ENCODE results near the gene SS18. TPM values are rescaled to one million over a fixed set of nuclear protein-coding genes. Genes with fewer than 3 reads are reported as not detected.
"Not testable (repeated sequence)": the region's sequence is repeated elsewhere in the genome, so short reads cannot be mapped to it uniquely, and the experiment has no call there.

Gene SS18
- total RNA-seq, 1 donor from 2014 or later: 88.9 TPM

DNA sequence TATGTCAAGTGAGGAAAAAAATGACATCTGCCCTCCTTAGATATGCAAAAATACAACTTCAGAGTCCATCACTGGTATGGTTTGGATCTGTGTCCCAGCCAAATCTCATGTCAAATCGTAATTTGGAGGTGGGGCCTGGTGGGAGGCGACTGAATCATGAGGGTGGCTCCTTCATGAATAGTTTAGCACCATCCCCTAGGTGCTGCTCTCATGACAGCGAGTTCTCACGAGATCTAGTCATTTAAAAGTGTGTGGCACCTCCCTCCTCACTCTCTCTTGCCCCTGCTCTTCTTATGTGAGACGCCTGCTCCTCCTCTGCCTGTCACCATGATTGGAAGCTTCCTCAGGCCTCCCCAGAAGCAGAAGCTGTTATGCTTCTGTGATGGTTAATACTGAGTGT, 37.4 kb upstream of the SS18 start:
- Mint-ChIP-seq H3K4me3 (ENCODE audit: unreplicated experiment) (no peak overlapping the region), H3K4me1 (ENCODE audit: low read depth, unreplicated experiment) (no peaks in the 10 kb centered on the region), H3K27me3 (ENCODE audit: unreplicated experiment) (peaks cover 1% of the 10 kb centered on the region), H3K36me3 (ENCODE audit: unreplicated experiment) (peaks cover 4% of the 10 kb centered on the region), H3K27ac (ENCODE audit: unreplicated experiment) (no peak overlapping the region), H3K9me3 (ENCODE audit: unreplicated experiment) (no peaks in the 10 kb centered on the region)
- no peak for DNase-seq
- TF ChIP-seq, protein P1, sequence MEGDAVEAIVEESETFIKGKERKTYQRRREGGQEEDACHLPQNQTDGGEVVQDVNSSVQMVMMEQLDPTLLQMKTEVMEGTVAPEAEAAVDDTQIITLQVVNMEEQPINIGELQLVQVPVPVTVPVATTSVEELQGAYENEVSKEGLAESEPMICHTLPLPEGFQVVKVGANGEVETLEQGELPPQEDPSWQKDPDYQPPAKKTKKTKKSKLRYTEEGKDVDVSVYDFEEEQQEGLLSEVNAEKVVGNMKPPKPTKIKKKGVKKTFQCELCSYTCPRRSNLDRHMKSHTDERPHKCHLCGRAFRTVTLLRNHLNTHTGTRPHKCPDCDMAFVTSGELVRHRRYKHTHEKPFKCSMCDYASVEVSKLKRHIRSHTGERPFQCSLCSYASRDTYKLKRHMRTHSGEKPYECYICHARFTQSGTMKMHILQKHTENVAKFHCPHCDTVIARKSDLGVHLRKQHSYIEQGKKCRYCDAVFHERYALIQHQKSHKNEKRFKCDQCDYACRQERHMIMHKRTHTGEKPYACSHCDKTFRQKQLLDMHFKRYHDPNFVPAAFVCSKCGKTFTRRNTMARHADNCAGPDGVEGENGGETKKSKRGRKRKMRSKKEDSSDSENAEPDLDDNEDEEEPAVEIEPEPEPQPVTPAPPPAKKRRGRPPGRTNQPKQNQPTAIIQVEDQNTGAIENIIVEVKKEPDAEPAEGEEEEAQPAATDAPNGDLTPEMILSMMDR (IDR thresholded peaks at IDR 0.05; ENCODE audit: partially characterized antibody, unreplicated experiment): no peak

DNA sequence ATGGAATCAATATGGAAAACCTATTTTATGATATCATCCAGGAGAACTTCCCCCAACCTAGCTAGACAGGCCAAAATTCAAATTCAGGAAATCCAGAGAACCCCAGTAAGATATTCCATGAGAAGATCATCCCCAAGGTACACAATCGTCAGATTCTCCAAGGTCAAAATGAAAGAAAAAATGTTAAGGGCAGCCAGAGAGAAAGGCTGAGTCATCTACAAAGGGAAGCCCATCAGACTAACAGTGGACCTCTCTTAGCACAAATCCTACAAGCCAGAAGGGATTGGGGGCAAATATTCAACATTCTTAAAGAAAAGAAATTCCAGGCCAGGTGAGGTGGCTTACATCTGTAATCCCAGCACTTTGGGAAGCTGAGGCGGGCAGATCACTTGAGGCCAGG, 31.6 kb upstream of the SS18 start:
- H3K9me3 Mint-ChIP-seq (ENCODE audit: unreplicated experiment); H3K27ac Mint-ChIP-seq (ENCODE audit: unreplicated experiment); H3K27me3 Mint-ChIP-seq (ENCODE audit: unreplicated experiment); H3K4me3 Mint-ChIP-seq (ENCODE audit: unreplicated experiment); H3K4me1 Mint-ChIP-seq (ENCODE audit: low read depth, unreplicated experiment); DNase-seq: not testable (repeated sequence)
- peaks cover 13% of the 10 kb centered on the region for H3K36me3 Mint-ChIP-seq (ENCODE audit: unreplicated experiment)

DNA sequence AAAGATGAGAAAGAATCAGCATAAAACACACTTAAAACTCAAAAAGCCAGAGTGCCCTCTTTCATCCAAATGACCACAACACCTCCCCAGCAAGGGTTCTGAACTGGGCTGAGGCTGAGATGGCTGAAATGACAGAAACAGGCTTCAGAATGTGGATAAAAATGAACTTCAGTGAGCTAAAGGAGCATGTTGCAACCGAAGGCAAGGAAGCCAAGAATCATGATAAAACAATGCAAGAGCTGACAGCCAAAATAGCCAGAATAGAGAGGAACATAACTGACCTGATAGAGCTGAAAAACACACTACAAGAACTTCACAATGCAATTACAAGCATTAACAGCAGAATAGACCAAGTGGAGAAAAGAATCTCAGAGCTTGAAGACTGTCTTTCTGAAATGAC, 31.1 kb upstream of the SS18 start:
- Mint-ChIP-seq H3K27me3 (ENCODE audit: unreplicated experiment) (peaks cover 1% of the 10 kb centered on the region), H3K4me1 (ENCODE audit: low read depth, unreplicated experiment) (no peaks in the 10 kb centered on the region), H3K36me3 (ENCODE audit: unreplicated experiment) (peaks cover 13% of the 10 kb centered on the region), H3K9me3 (ENCODE audit: unreplicated experiment) (no peaks in the 10 kb centered on the region), H3K4me3 (ENCODE audit: unreplicated experiment) (no peak overlapping the region), H3K27ac (ENCODE audit: unreplicated experiment) (no peak overlapping the region)
- no peak for DNase-seq
- TF ChIP-seq, protein P1 (IDR thresholded peaks at IDR 0.05; ENCODE audit: partially characterized antibody, unreplicated experiment): no peak

DNA sequence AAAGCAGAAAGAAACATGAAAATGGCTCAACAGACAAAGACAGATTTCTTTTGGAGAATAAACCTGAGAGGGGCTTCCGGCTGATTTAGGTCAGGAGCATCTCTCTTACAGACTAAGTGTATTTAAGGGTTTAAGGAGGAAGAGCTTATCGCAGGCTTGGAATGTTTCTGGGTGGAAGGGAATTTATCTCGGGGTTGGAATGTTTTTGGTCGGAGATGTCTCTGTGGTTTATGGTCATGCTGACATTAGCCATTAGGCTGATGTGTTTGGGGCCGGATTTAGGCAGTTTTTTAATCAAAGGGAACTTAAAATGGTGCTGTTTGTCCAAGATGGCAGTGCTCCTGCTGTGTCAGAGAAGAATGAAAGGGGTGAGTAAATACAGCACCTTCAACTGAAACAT, 28.8 kb upstream of the SS18 start:
- H3K27ac Mint-ChIP-seq (ENCODE audit: unreplicated experiment): no peak overlapping the region
- TF ChIP-seq, protein P1 (IDR thresholded peaks at IDR 0.05; ENCODE audit: partially characterized antibody, unreplicated experiment): no peak
- no peak overlapping the region for H3K4me3 Mint-ChIP-seq (ENCODE audit: unreplicated experiment)
- peaks cover 13% of the 10 kb centered on the region for H3K36me3 Mint-ChIP-seq (ENCODE audit: unreplicated experiment)
- H3K9me3 Mint-ChIP-seq (ENCODE audit: unreplicated experiment): no peaks in the 10 kb centered on the region
- no peak for DNase-seq
- no peaks in the 10 kb centered on the region for H3K27me3 Mint-ChIP-seq (ENCODE audit: unreplicated experiment)
- H3K4me1 Mint-ChIP-seq (ENCODE audit: low read depth, unreplicated experiment): no peaks in the 10 kb centered on the region

DNA sequence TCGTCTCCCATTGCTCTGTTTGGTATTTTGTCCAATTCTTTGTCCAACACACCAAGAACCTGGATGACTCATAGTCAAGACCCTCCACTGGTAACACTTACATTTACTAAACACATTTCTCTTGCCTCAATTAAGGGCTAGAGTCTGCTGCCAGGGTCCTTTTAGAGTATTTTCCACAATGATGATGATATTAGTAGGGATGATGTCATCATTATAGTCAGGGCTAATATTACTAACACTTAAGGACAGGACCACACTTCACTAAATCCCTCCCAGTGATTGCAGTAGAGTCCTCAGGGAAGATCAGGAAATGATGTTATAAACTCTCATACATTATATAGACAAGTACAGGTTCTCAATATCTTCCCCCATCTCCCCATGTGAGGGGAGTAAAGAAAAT, 13.6 kb upstream of the SS18 start:
- Mint-ChIP-seq H3K4me1 (ENCODE audit: low read depth, unreplicated experiment) (no peaks in the 10 kb centered on the region), H3K27ac (ENCODE audit: unreplicated experiment) (no peak overlapping the region)

More for the DNA sequence above, 13.6 kb upstream of the SS18 start:
- Mint-ChIP-seq H3K36me3 (ENCODE audit: unreplicated experiment) (no peaks in the 10 kb centered on the region), H3K9me3 (ENCODE audit: unreplicated experiment) (peaks cover 2% of the 10 kb centered on the region), H3K4me3 (ENCODE audit: unreplicated experiment) (no peak overlapping the region), H3K27me3 (ENCODE audit: unreplicated experiment) (no peaks in the 10 kb centered on the region)
- TF ChIP-seq, protein P1 (IDR thresholded peaks at IDR 0.05; ENCODE audit: partially characterized antibody, unreplicated experiment): no peak
- DNase-seq: no peak
